GM12878 (cell line): ENCODE measurements around the gene TSEN34. TPM values are rescaled to one million over a fixed set of nuclear protein-coding genes. Genes with fewer than 3 reads are reported as not detected.

Experiments used
- ATAC-seq: fragments of 200-7000 bp; cut with Tn5 transposase; 3 replicates; pipeline ENCODE4 v1.9.1; 2020; ENCODE audit warnings: mild to moderate bottlenecking, moderate library complexity
- BruUV-seq: library from RNA; stranded (reverse); fragments of 400-500 nt; replicated peaks from 2 replicates; lab custom pipeline; 2021; lab: Mats Ljungman, UMichigan
- CTCF ChIA-PET: fragments of 300-600 bp; sonication (Branson Sonifier 250); formaldehyde crosslinking; extraction: SDS; loops from one replicate; lab custom pipeline; 2021; ENCODE audit warnings: inconsistent platforms; lab: Yijun Ruan, JAX
- POLR2A ChIA-PET: fragments of 350-600 bp; formaldehyde crosslinking; extraction: SDS; loops from one replicate; lab custom pipeline; 2021; ENCODE audit warnings: inconsistent platforms; lab: Charles Lee
- RAD21 ChIA-PET: fragments of 300-600 bp; sonication (Branson Sonifier 250); formaldehyde crosslinking; loops from one replicate; lab custom pipeline; 2023; ENCODE audit warnings: antibody characterized with exemption; ENCODE audit not compliant: unreplicated experiment; lab: Charles Lee
- SMC1A ChIA-PET: fragments of 300-600 bp; sonication (Branson Sonifier 250); formaldehyde crosslinking; loops from one replicate; lab custom pipeline; 2023; ENCODE audit not compliant: unreplicated experiment, uncharacterized antibody; lab: Charles Lee
- DNase-seq: peaks from one replicate; pipeline ENCODE4 v3.0.0-alpha.2; 2011; ENCODE audit warnings: low read depth, low spot score
- FAIRE-seq: peaks from 3 replicates; lab custom pipeline; 2011; peaks lifted over from hg19 to GRCh38; lab: Jason Lieb, UNC
- H2AFZ ChIP-seq: 2 replicates; pipeline ENCODE4 v1.6.0; 2011; ENCODE audit warnings: low read depth, low read length, control low read depth; ENCODE audit not compliant: control insufficient read depth
- H3K27ac ChIP-seq: 2 replicates; pipeline ENCODE4 v1.5.1; 2011; ENCODE audit warnings: control low read depth; ENCODE audit not compliant: control insufficient read depth, insufficient read depth
- H3K27me3 ChIP-seq, 2 experiments: replicated peaks in 1 of 2; 2 replicates each; pipeline versions ENCODE4 v1.6.0 to v1.6.1; 2011; ENCODE audit warnings: low read length in 1 of 2; ENCODE audit not compliant: control insufficient read depth in 2 of 2, insufficient read depth in 2 of 2
- H3K36me3 ChIP-seq, 2 experiments: 2 replicates each; pipeline ENCODE4 v1.5.1; 2011; ENCODE audit warnings: low read length in 1 of 2; ENCODE audit not compliant: control insufficient read depth in 2 of 2, insufficient read depth in 2 of 2
- H3K4me1 ChIP-seq: 2 replicates; pipeline ENCODE4 v1.6.1; 2011; ENCODE audit warnings: mild to moderate bottlenecking, low read length, moderate library complexity, mixed read lengths; ENCODE audit not compliant: control insufficient read depth, insufficient read depth
- H3K4me2 ChIP-seq: 2 replicates; pipeline ENCODE4 v1.6.0; 2011; ENCODE audit warnings: control low read depth; ENCODE audit not compliant: control insufficient read depth, insufficient read depth
- H3K4me3 ChIP-seq: fragments of 200-600 bp; sonication (generic); 2 replicates; pipeline ENCODE4 v1.5.1; 2016
- H3K79me2 ChIP-seq: 2 replicates; pipeline ENCODE4 v1.6.0; 2011; ENCODE audit warnings: low read length; ENCODE audit not compliant: control insufficient read depth, insufficient read depth
- H3K9ac ChIP-seq: 2 replicates; pipeline ENCODE4 v1.8.0; 2011; ENCODE audit warnings: low read length, control low read depth, mixed read lengths; ENCODE audit not compliant: control insufficient read depth, insufficient read depth
- H3K9me3 ChIP-seq: replicated peaks from 3 replicates; pipeline ENCODE4 v1.5.1; 2011; ENCODE audit warnings: mild to moderate bottlenecking, low read length; ENCODE audit not compliant: control insufficient read depth, insufficient read depth
- H4K20me1 ChIP-seq: 2 replicates; pipeline ENCODE4 v1.6.0; 2011; ENCODE audit not compliant: control insufficient read depth, insufficient read depth
- BACH1 ChIP-seq: fragments of 450-650 bp; IDR thresholded peaks from 2 replicates; pipeline ENCODE4 v1.6.1; 2017; ENCODE audit warnings: mild to moderate bottlenecking, borderline replicate concordance
- BHLHE40 ChIP-seq, 2 experiments: fragments of 450-650 bp in 1 of 2; IDR thresholded peaks; 2 replicates each; pipeline ENCODE4 v1.6.1; 2011 to 2017; ENCODE audit warnings: low read depth in 2 of 2, borderline replicate concordance in 1 of 2, improper control_type of control experiment in 1 of 2, low read length in 1 of 2, mild to moderate bottlenecking in 1 of 2
- ETV6 ChIP-seq, 2 experiments: fragments of 450-650 bp in 1 of 2; IDR thresholded peaks in 1 of 2; conservative IDR thresholded peaks in 1 of 2; 2 replicates each; pipeline ENCODE4 v1.6.1; 2014; ENCODE audit warnings: antibody characterized with exemption in 1 of 2, borderline replicate concordance in 1 of 2, low read depth in 1 of 2, mild to moderate bottlenecking in 1 of 2, moderate library complexity in 1 of 2
- GATAD2B ChIP-seq: fragments of 450-650 bp; conservative IDR thresholded peaks from 2 replicates; pipeline ENCODE4 v1.6.1; 2017; ENCODE audit warnings: low read depth, mild to moderate bottlenecking, moderate library complexity
- LARP7 ChIP-seq: fragments of 450-650 bp; IDR thresholded peaks from 2 replicates; pipeline ENCODE4 v1.6.1; 2017; ENCODE audit warnings: mild to moderate bottlenecking
- NFIC ChIP-seq: IDR thresholded peaks from 2 replicates; pipeline ENCODE4 v1.6.1; 2012; ENCODE audit warnings: low read depth, mild to moderate bottlenecking, inconsistent platforms, low read length, moderate library complexity
- PAX5 ChIP-seq: IDR thresholded peaks from 2 replicates; pipeline ENCODE4 v1.6.1; 2011; ENCODE audit warnings: low read depth, low read length, borderline replicate concordance
- SMARCA5 ChIP-seq: fragments of 450-650 bp; IDR thresholded peaks from 2 replicates; pipeline ENCODE4 v1.6.1; 2017; ENCODE audit warnings: mild to moderate bottlenecking
- SUPT20H ChIP-seq: IDR thresholded peaks from 2 replicates; pipeline ENCODE4 v1.6.1; 2011; ENCODE audit warnings: low read depth, mild to moderate bottlenecking, low read length, moderate library complexity, borderline replicate concordance; ENCODE audit not compliant: control insufficient read depth
- TARDBP ChIP-seq: IDR thresholded peaks from 2 replicates; pipeline ENCODE4 v1.6.1; 2016; ENCODE audit warnings: borderline replicate concordance
- WGBS: methylation state at CpG from one replicate; pipeline ENCODE4 v1.1.6; 2016; ENCODE audit warnings: low lambda C conversion rate; ENCODE audit not compliant: insufficient replicate concordance, insufficient coverage; ENCODE audit errors: missing lambda C conversion rate; 5-methylcytosine and 5-hydroxymethylcytosine counted together
- in situ Hi-C: fragments of 300-500 bp; cut with MboI; formaldehyde crosslinking; loops from 9 replicates; pipeline ENCODE4 v1.14.3; 2018; ENCODE audit warnings: mixed read lengths
- intact Hi-C: fragments of 100-400 bp; cut with micrococcal nuclease; formaldehyde crosslinking; loops from one replicate; pipeline ENCODE4 v1.14.2; 2022; ENCODE audit not compliant: unreplicated experiment
- polyA plus RNA-seq, 11 experiments: library from polyadenylated mRNA; depleted of rRNA in 4 of 11; unstranded in 6 of 11; stranded (reverse) in 5 of 11; fragments of >200 nt; fragmentation: Nextera tagmentation in 4 of 11; fragmentation: Illumina TruSeq in 1 of 11; extraction: Ambion mirVana in 4 of 11; extraction: Trizol in 1 of 11; gene quantifications; 1 replicate in 1 of 11; 2 replicates in 10 of 11; pipeline versions ENCODE4 v1.2.1 to v1.2.3, GENCODE V29; 2011 to 2016; ENCODE audit warnings: inconsistent platforms in 2 of 11, missing spikeins in 2 of 11, low read depth in 1 of 11
- total RNA-seq, 4 experiments: library from RNA; depleted of rRNA in 3 of 4; stranded (reverse); fragments of >200 nt in 3 of 4; fragmentation: Illumina TruSeq in 1 of 4; extraction: Trizol in 1 of 4; gene quantifications; 2 replicates each; pipeline versions ENCODE4 v1.2.1 to v1.2.3, GENCODE V29; 2013 to 2021
- TF ChIP-seq, protein P1 (sequence below): fragments of 450-650 bp; IDR thresholded peaks from 2 replicates; pipeline ENCODE4 v1.6.1; 2017; ENCODE audit warnings: antibody characterized with exemption, mild to moderate bottlenecking, moderate library complexity
- TF ChIP-seq, protein P2 (sequence below): IDR thresholded peaks from 2 replicates; pipeline ENCODE4 v1.6.1; 2012; ENCODE audit warnings: low read depth, low read length, improper control_type of control experiment
- TF ChIP-seq, protein P3 (sequence below): fragments of 450-650 bp; formaldehyde crosslinking; IDR thresholded peaks from 2 replicates; pipeline ENCODE4 v1.4.0; 2020; ENCODE audit warnings: mild to moderate bottlenecking, moderate library complexity

Gene TSEN34
- total and polyA plus RNA-seq, 10 of the 15 experiments (the other 5 are each of a cell fraction or from before 2014, with no cell fraction given): 1.0 to 35.9 (median 16.8) TPM

DNA sequence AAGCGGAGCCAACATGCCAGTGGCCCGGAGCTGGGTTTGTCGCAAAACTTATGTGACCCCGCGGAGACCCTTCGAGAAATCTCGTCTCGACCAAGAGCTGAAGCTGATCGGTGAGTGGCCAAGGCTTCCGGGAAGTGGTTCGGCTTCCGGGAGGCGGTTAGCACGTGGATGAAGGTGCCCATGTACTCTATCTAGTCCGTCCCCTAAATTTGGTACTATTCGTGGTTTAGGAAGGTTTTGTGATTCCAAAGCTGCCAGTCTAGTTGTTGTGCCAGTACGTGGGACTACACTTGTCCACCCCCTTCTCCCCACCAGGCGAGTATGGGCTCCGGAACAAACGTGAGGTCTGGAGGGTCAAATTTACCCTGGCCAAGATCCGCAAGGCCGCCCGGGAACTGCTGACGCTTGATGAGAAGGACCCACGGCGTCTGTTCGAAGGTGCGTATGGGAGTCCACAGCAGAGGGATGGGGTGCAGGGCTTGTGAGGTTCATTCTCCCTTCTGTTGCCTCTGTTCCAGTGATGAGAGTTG, 10.1 kb downstream of the TSEN34 start:
- peaks cover 18 to 21% of the 10 kb centered on the region in 2 experiments for H3K36me3 ChIP-seq
- BruUV-seq: TSS peak; percentile 79
- TF ChIP-seq ETV6 (conservative IDR thresholded peaks at IDR 0.05 in 1 of 2, IDR thresholded peaks at IDR 0.05 in 1 of 2; ENCODE audit: borderline replicate concordance in 1 of 2, low read depth in 1 of 2) (0 out of 4 replicates have a peak, but pooled peaks of 1 of the 2 experiments have one; percentile 15), TARDBP (no peak), NFIC (no peak), BACH1 (0 out of 2 replicates have a peak, but pooled peaks have one; percentile 2), BHLHE40 (IDR thresholded peaks at IDR 0.05; ENCODE audit: borderline replicate concordance in 1 of 2, low read depth in 2 of 2, low read length in 1 of 2) (peak in 1 of 2 experiments; percentile 12; a peak in 1 of 4 replicates), SUPT20H (no peak), GATAD2B (no peak), SMARCA5 (no peak), LARP7 (no peak), PAX5 (no peak)
- TF ChIP-seq, protein P1, sequence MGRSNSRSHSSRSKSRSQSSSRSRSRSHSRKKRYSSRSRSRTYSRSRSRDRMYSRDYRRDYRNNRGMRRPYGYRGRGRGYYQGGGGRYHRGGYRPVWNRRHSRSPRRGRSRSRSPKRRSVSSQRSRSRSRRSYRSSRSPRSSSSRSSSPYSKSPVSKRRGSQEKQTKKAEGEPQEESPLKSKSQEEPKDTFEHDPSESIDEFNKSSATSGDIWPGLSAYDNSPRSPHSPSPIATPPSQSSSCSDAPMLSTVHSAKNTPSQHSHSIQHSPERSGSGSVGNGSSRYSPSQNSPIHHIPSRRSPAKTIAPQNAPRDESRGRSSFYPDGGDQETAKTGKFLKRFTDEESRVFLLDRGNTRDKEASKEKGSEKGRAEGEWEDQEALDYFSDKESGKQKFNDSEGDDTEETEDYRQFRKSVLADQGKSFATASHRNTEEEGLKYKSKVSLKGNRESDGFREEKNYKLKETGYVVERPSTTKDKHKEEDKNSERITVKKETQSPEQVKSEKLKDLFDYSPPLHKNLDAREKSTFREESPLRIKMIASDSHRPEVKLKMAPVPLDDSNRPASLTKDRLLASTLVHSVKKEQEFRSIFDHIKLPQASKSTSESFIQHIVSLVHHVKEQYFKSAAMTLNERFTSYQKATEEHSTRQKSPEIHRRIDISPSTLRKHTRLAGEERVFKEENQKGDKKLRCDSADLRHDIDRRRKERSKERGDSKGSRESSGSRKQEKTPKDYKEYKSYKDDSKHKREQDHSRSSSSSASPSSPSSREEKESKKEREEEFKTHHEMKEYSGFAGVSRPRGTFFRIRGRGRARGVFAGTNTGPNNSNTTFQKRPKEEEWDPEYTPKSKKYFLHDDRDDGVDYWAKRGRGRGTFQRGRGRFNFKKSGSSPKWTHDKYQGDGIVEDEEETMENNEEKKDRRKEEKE: no peak
- TF ChIP-seq, protein P2, sequence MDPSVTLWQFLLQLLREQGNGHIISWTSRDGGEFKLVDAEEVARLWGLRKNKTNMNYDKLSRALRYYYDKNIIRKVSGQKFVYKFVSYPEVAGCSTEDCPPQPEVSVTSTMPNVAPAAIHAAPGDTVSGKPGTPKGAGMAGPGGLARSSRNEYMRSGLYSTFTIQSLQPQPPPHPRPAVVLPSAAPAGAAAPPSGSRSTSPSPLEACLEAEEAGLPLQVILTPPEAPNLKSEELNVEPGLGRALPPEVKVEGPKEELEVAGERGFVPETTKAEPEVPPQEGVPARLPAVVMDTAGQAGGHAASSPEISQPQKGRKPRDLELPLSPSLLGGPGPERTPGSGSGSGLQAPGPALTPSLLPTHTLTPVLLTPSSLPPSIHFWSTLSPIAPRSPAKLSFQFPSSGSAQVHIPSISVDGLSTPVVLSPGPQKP: 0 out of 2 replicates have a peak, but pooled peaks have one; percentile 13
- TF ChIP-seq, protein P3, sequence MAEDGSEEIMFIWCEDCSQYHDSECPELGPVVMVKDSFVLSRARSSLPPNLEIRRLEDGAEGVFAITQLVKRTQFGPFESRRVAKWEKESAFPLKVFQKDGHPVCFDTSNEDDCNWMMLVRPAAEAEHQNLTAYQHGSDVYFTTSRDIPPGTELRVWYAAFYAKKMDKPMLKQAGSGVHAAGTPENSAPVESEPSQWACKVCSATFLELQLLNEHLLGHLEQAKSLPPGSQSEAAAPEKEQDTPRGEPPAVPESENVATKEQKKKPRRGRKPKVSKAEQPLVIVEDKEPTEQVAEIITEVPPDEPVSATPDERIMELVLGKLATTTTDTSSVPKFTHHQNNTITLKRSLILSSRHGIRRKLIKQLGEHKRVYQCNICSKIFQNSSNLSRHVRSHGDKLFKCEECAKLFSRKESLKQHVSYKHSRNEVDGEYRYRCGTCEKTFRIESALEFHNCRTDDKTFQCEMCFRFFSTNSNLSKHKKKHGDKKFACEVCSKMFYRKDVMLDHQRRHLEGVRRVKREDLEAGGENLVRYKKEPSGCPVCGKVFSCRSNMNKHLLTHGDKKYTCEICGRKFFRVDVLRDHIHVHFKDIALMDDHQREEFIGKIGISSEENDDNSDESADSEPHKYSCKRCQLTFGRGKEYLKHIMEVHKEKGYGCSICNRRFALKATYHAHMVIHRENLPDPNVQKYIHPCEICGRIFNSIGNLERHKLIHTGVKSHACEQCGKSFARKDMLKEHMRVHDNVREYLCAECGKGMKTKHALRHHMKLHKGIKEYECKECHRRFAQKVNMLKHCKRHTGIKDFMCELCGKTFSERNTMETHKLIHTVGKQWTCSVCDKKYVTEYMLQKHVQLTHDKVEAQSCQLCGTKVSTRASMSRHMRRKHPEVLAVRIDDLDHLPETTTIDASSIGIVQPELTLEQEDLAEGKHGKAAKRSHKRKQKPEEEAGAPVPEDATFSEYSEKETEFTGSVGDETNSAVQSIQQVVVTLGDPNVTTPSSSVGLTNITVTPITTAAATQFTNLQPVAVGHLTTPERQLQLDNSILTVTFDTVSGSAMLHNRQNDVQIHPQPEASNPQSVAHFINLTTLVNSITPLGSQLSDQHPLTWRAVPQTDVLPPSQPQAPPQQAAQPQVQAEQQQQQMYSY (CRISPR knock-in tag): peak; percentile 7; the same call in 1 of the 2 replicates

More for the DNA sequence above, 10.1 kb downstream of the TSEN34 start:
- in situ Hi-C loops: no loop called here
- Histone ChIP-seq H3K4me1 (peaks cover 19% of the 10 kb centered on the region), H3K27me3 (no peaks in the 10 kb centered on the region), H2AFZ (no peak overlapping the region), H3K4me2 (peak overlapping the region; percentile 91), H3K9me3 (no peaks in the 10 kb centered on the region), H3K9ac (peak overlapping the region; percentile 96), H4K20me1 (peaks cover 11% of the 10 kb centered on the region), H3K27ac (peak overlapping the region; percentile 96), H3K4me3 (peak overlapping the region; percentile 92), H3K79me2 (peaks cover 56% of the 10 kb centered on the region)
- DNase-seq (no peak), ATAC-seq (peak; percentile 8), FAIRE-seq (no peak)
- intact Hi-C loops: loop anchor here (2.0 kb wide), 1 partner anchor 64 kb away; the partner anchor contains the start of gene CNOT3
- ChIA-PET POLR2A (interaction anchor here (0.6 to 7.7 kb wide), 6 partner anchors 11 to 905 kb away, joined by 3 to 100 read pairs (median 4); partner anchors contain the start of genes CNOT3, MBOAT7 and TSEN34), CTCF (interaction anchor here (1.1 to 3.3 kb wide), 2 partner anchors 10 to 12 kb away, joined by 3 to 15 read pairs; partner anchors contain the start of genes MBOAT7 and TSEN34), RAD21 (no interaction called here), SMC1A (interaction anchor here (1.2 to 3.8 kb wide), 4 partner anchors 12 to 189 kb away, joined by 3 to 26 read pairs (median 4); partner anchors contain the start of genes CNOT3, MBOAT7 and TSEN34)
- WGBS: 2% methylated on average over 28 of the region's 28 CpGs
